LNCaP clone FGC (cell line): Measurements from ENCODE around the gene KCNH2.

Source experiments
- DNase-seq: peaks from one replicate; pipeline ENCODE4 v3.0.0-alpha.2; 2011; ENCODE audit warnings: low read depth
- H3K4me3 ChIP-seq: 2 replicates; pipeline ENCODE4 v1.5.1; 2011; ENCODE audit warnings: mild to moderate bottlenecking, low read depth, low read length, control low read depth
- TF ChIP-seq, protein P1 (sequence below): IDR thresholded peaks from 2 replicates; pipeline ENCODE4 v1.5.1; 2012; ENCODE audit warnings: mild to moderate bottlenecking; ENCODE audit not compliant: control insufficient read depth, insufficient read depth; ENCODE audit errors: extremely low read depth

Gene KCNH2

GRCh38 chr7:150999497-151000230 lies 21.5 kb upstream of the KCNH2 start:
- no peak overlapping the region for H3K4me3 ChIP-seq
- TF ChIP-seq, protein P1, sequence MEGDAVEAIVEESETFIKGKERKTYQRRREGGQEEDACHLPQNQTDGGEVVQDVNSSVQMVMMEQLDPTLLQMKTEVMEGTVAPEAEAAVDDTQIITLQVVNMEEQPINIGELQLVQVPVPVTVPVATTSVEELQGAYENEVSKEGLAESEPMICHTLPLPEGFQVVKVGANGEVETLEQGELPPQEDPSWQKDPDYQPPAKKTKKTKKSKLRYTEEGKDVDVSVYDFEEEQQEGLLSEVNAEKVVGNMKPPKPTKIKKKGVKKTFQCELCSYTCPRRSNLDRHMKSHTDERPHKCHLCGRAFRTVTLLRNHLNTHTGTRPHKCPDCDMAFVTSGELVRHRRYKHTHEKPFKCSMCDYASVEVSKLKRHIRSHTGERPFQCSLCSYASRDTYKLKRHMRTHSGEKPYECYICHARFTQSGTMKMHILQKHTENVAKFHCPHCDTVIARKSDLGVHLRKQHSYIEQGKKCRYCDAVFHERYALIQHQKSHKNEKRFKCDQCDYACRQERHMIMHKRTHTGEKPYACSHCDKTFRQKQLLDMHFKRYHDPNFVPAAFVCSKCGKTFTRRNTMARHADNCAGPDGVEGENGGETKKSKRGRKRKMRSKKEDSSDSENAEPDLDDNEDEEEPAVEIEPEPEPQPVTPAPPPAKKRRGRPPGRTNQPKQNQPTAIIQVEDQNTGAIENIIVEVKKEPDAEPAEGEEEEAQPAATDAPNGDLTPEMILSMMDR: no peak
- no peak for DNase-seq

DNA sequence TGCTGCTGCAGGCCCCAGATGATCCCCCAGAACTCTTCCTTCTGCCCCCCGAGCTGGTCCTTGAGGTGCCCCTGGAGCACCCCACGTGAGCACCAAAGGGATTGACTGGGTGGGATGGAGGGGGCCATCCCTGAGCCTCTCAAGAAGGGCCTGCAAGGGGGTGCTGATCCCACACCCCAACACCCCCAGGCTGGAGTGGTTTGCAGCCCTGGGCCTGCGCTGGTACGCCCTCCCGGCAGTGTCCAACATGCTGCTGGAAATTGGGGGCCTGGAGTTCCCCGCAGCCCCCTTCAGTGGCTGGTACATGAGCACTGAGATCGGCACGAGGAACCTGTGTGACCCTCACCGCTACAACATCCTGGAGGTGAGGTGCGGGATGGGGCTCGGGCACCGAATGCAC lies 20.9 kb upstream of the KCNH2 start:
- no peak for DNase-seq
- TF ChIP-seq, protein P1: no peak
- H3K4me3 ChIP-seq: no peak overlapping the region

- DNase-seq: no peak
- no peak overlapping the region for H3K4me3 ChIP-seq
- TF ChIP-seq, protein P1: no peak
These were observed 20.2 kb upstream of the KCNH2 start for GRCh38 chr7:150998341-150998740.

DNA sequence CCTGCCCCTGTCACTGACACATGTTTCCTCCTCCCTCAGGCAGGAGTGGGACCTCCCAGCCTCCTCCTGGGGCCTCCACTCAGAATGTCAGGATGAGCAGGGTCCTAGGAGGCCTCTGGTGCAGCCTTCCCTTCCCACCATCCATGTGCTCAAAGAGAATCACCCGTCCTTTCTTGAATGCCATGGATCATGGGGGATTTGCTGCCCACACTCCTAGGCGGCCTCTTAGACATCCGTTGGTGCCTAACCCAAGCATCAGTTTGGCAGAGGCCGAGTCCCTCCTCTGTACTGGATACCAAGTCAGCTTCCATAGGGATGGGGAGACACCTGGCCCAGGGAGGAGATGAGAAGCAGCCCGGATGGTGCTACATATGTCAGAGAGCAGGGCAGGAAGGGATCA lies 19.7 kb upstream of the KCNH2 start:
- TF ChIP-seq, protein P1: no peak
- no peak overlapping the region for H3K4me3 ChIP-seq
- no peak for DNase-seq

GRCh38 chr7:150997075-150997511 lies 19.0 kb upstream of the KCNH2 start:
- H3K4me3 ChIP-seq: no peak overlapping the region
- no peak for DNase-seq
- TF ChIP-seq, protein P1: no peak

GRCh38 chr7:150996376-150997074 lies 18.4 kb upstream of the KCNH2 start:
- no peak for DNase-seq
- no peak overlapping the region for H3K4me3 ChIP-seq
- TF ChIP-seq, protein P1: no peak
